ENCODE measurements around the gene SORT1. TPM values are rescaled to one million over a fixed set of nuclear protein-coding genes. Genes with fewer than 3 reads are reported as not detected.

The SORT1 gene
- total RNA-seq, 4 donors from 2014 or later: 66.6 to 142 (median 105) TPM

- no peak for ATAC-seq
- Histone ChIP-seq H3K36me3 (no peaks in the 10 kb centered on the region), H3K27ac (no peak overlapping the region), H3K4me1 (no peaks in the 10 kb centered on the region), H3K27me3 (peaks cover 10% of the 10 kb centered on the region), H3K9me3 (no peaks in the 10 kb centered on the region), H3K4me3 (no peak overlapping the region)
- WGBS, 2 donors (ENCODE audit: low coverage in 1 of 2): 62 to 100% methylated on average over 1 to 3 of the region's 3 CpGs
- TF ChIP-seq POLR2A (IDR thresholded peaks at IDR 0.05): no peak
- no peak for TF ChIP-seq POLR2AphosphoS5 (IDR thresholded peaks at IDR 0.05)
- TF ChIP-seq EP300 (IDR thresholded peaks at IDR 0.05): no peak
- TF ChIP-seq CTCF (IDR thresholded peaks at IDR 0.05): no peak
These were observed 41.1 kb upstream of the SORT1 start for GRCh38 chr1:109438798-109439297.

- ATAC-seq: no peak
- H3K9me3 ChIP-seq: no peaks in the 10 kb centered on the region
- 75 to 80% methylated on average over 1 of the region's 1 CpG for WGBS, 2 donors (ENCODE audit: low coverage in 1 of 2)
- no peaks in the 10 kb centered on the region for H3K27me3 ChIP-seq
- no peaks in the 10 kb centered on the region for H3K36me3 ChIP-seq
- H3K4me1 ChIP-seq: no peaks in the 10 kb centered on the region
- no peak overlapping the region for H3K4me3 ChIP-seq
- TF ChIP-seq EP300 (IDR thresholded peaks at IDR 0.05) (no peak), POLR2A (IDR thresholded peaks at IDR 0.05) (no peak), CTCF (IDR thresholded peaks at IDR 0.05) (no peak), POLR2AphosphoS5 (IDR thresholded peaks at IDR 0.05) (no peak)
- H3K27ac ChIP-seq: no peak overlapping the region
These were observed 36.8 kb upstream of the SORT1 start for GRCh38 chr1:109434484-109434883.

- ATAC-seq: no peak
- Histone ChIP-seq H3K36me3 (no peaks in the 10 kb centered on the region), H3K27me3 (no peaks in the 10 kb centered on the region), H3K27ac (no peak overlapping the region), H3K4me1 (peaks cover 0 to 4% (median 0%) of the 10 kb centered on the region in 3 donors), H3K4me3 (no peak overlapping the region), H3K9me3 (no peaks in the 10 kb centered on the region)
- no peak for TF ChIP-seq POLR2AphosphoS5 (IDR thresholded peaks at IDR 0.05)
- no peak for TF ChIP-seq EP300 (IDR thresholded peaks at IDR 0.05)
- TF ChIP-seq POLR2A (IDR thresholded peaks at IDR 0.05): no peak
- no peak for TF ChIP-seq CTCF (IDR thresholded peaks at IDR 0.05)
- 88 to 100% methylated on average over 1 of the region's 1 CpG for WGBS, 2 donors (ENCODE audit: low coverage in 1 of 2)
These were observed 35.6 kb upstream of the SORT1 start for GRCh38 chr1:109433322-109433721.

GRCh38 chr1:109432336-109432735 is 34.6 kb upstream of the SORT1 start:
- peaks cover 0 to 14% (median 0%) of the 10 kb centered on the region in 3 donors for H3K4me1 ChIP-seq
- ATAC-seq: no peak
- H3K4me3 ChIP-seq: no peak overlapping the region
- no peak overlapping the region for H3K27ac ChIP-seq
- no peaks in the 10 kb centered on the region for H3K36me3 ChIP-seq
- no peaks in the 10 kb centered on the region for H3K9me3 ChIP-seq
- H3K27me3 ChIP-seq: no peaks in the 10 kb centered on the region
- TF ChIP-seq POLR2AphosphoS5 (IDR thresholded peaks at IDR 0.05): no peak
- no peak for TF ChIP-seq EP300 (IDR thresholded peaks at IDR 0.05)
- TF ChIP-seq CTCF (IDR thresholded peaks at IDR 0.05): no peak

- peak overlapping the region; percentile 86 to 90 (median 88) for H3K27ac ChIP-seq
- peak overlapping the region; percentile 73 to 90 for H3K4me3 ChIP-seq
- H3K36me3 ChIP-seq: no peaks in the 10 kb centered on the region
- TF ChIP-seq POLR2AphosphoS5 (IDR thresholded peaks at IDR 0.05): no peak
- TF ChIP-seq CTCF (IDR thresholded peaks at IDR 0.05): no peak
- TF ChIP-seq EP300 (IDR thresholded peaks at IDR 0.05): no peak
- TF ChIP-seq POLR2A (IDR thresholded peaks at IDR 0.05): no peak
- ATAC-seq: no peak
- WGBS, 2 donors (ENCODE audit: low coverage in 1 of 2): 5 to 8% methylated on average over 7 of the region's 7 CpGs
- peaks cover 5 to 48% (median 12%) of the 10 kb centered on the region in 3 donors for H3K4me1 ChIP-seq
- no peaks in the 10 kb centered on the region for H3K27me3 ChIP-seq
- no peaks in the 10 kb centered on the region for H3K9me3 ChIP-seq
These were observed 29.4 kb upstream of the SORT1 start for GRCh38 chr1:109427171-109427467.
